ENCODE measurements around the gene FAM78B. TPM values are rescaled to one million over a fixed set of nuclear protein-coding genes. Genes with fewer than 3 reads are reported as not detected.

The FAM78B gene
- total RNA-seq, 4 donors from 2014 or later: 0.21 to 3.3 (median 0.26) TPM; not detected in 1

DNA sequence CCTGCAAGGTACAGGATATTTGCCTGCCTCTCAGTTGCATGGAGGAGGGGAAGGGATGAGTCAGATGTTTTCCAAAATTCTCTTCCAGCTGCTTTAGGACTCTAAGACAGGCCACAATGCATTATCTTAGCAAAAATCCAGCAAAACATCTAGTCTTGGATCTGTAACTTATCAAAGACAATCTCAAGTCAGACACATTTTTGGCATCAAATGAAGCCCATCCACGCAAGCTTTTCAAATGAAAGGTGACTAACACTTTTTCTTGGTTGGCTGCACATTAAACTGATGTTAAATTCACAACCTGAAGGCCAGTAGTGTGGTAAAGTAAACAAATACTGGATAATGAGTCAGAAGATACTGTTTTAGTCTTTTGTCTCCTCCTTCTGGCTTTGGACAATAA, 21.3 kb downstream of the FAM78B start:
- no peaks in the 10 kb centered on the region for H3K27me3 ChIP-seq
- H3K27ac ChIP-seq: peak overlapping the region; percentile 68 to 88
- TF ChIP-seq, protein P1, sequence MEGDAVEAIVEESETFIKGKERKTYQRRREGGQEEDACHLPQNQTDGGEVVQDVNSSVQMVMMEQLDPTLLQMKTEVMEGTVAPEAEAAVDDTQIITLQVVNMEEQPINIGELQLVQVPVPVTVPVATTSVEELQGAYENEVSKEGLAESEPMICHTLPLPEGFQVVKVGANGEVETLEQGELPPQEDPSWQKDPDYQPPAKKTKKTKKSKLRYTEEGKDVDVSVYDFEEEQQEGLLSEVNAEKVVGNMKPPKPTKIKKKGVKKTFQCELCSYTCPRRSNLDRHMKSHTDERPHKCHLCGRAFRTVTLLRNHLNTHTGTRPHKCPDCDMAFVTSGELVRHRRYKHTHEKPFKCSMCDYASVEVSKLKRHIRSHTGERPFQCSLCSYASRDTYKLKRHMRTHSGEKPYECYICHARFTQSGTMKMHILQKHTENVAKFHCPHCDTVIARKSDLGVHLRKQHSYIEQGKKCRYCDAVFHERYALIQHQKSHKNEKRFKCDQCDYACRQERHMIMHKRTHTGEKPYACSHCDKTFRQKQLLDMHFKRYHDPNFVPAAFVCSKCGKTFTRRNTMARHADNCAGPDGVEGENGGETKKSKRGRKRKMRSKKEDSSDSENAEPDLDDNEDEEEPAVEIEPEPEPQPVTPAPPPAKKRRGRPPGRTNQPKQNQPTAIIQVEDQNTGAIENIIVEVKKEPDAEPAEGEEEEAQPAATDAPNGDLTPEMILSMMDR (IDR thresholded peaks at IDR 0.05): peak in 2 of 4 experiments; percentile 23 to 38
- no peak for TF ChIP-seq POLR2A (IDR thresholded peaks at IDR 0.05)
- intact Hi-C loops (cut with DNase I; ENCODE audit: low total_unique reads): no loop called here
- H3K36me3 ChIP-seq: no peaks in the 10 kb centered on the region
- H3K9me3 ChIP-seq: no peaks in the 10 kb centered on the region
- H3K4me1 ChIP-seq: no peaks in the 10 kb centered on the region
- peak in 1 of 2 donors; percentile 59 for DNase-seq
- H3K4me3 ChIP-seq: no peak overlapping the region

DNA sequence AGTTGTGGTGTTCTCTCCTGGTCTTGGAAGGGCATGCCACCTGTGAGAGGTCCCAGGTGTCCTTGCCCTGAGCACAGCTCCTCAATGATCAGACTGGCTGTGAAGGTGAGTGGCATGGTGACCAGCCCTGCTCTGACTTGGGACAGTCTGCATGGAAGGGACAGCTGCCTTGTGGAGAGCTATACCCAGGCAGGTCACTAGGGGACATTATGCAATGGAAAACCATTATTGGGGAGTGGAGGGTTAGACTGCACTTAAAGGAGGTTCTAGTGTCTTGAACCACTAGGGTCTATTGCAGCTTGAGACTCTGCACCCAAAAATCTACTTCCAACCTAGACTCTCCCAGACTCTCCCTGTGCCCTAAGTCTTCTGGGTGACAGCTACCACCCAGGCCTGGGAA, 24.8 kb downstream of the FAM78B start:
- H3K4me1 ChIP-seq: no peaks in the 10 kb centered on the region
- intact Hi-C loops (cut with DNase I; ENCODE audit: low total_unique reads): no loop called here
- TF ChIP-seq, protein P1 (IDR thresholded peaks at IDR 0.05): no peak
- no peak for TF ChIP-seq POLR2A (IDR thresholded peaks at IDR 0.05)
- H3K9me3 ChIP-seq: no peaks in the 10 kb centered on the region
- no peak overlapping the region for H3K27ac ChIP-seq
- no peak for DNase-seq
- H3K27me3 ChIP-seq: no peaks in the 10 kb centered on the region
- H3K36me3 ChIP-seq: no peaks in the 10 kb centered on the region
- no peak overlapping the region for H3K4me3 ChIP-seq

DNA sequence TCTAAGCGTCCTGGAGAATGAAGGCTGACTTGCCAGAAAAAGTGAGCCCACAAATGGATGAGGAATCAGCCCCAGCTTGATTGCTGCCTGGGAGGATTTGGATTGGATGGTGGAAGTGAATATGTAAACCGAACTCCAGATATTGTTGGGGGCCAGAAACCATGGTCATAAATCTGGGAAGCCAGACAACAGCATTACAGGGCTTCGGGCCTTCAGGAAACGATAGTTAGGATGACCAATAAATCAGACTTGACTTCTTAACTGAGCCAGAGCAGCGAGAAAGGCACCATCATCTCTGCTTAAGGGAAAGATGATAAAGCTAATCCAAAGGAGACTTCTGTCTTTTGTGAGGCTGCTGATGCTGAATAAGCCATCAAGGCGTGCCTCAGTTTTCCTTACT, 26.6 kb downstream of the FAM78B start:
- no peak for DNase-seq
- Histone ChIP-seq H3K4me3 (no peak overlapping the region), H3K27me3 (no peaks in the 10 kb centered on the region), H3K9me3 (no peaks in the 10 kb centered on the region), H3K4me1 (no peaks in the 10 kb centered on the region), H3K36me3 (no peaks in the 10 kb centered on the region), H3K27ac (peak overlapping the region in 1 of 2 donors; percentile 21)
- TF ChIP-seq POLR2A (IDR thresholded peaks at IDR 0.05): no peak
- TF ChIP-seq, protein P1 (IDR thresholded peaks at IDR 0.05): no peak
- intact Hi-C loops (cut with DNase I; ENCODE audit: low total_unique reads): no loop called here

DNA sequence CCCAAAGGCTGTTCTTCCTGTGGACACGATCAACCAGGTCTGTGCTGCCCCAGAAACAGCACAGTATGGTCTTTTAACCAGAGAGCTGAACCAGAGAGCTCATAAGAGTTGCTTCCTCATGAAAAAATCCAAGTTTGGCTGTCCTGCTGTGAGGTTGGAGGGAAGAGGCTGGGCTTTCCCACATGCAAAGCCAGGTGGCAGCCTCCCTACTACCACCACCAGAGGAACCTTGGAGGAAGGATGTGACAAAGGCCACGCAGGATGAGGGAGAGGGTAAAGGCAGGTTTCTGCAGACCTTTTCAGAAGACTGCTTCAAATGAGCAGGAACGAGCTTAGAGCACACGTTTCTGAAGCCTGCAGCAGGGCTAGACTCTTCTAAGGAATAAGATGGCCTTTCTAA, 27.1 kb downstream of the FAM78B start:
- Histone ChIP-seq H3K27me3 (no peaks in the 10 kb centered on the region), H3K27ac (peak overlapping the region in 1 of 2 donors; percentile 21), H3K4me3 (no peak overlapping the region), H3K4me1 (no peaks in the 10 kb centered on the region), H3K9me3 (no peaks in the 10 kb centered on the region), H3K36me3 (no peaks in the 10 kb centered on the region)
- TF ChIP-seq, protein P1 (IDR thresholded peaks at IDR 0.05): no peak
- TF ChIP-seq POLR2A (IDR thresholded peaks at IDR 0.05): no peak
- intact Hi-C loops (cut with DNase I; ENCODE audit: low total_unique reads): no loop called here
- DNase-seq: no peak

DNA sequence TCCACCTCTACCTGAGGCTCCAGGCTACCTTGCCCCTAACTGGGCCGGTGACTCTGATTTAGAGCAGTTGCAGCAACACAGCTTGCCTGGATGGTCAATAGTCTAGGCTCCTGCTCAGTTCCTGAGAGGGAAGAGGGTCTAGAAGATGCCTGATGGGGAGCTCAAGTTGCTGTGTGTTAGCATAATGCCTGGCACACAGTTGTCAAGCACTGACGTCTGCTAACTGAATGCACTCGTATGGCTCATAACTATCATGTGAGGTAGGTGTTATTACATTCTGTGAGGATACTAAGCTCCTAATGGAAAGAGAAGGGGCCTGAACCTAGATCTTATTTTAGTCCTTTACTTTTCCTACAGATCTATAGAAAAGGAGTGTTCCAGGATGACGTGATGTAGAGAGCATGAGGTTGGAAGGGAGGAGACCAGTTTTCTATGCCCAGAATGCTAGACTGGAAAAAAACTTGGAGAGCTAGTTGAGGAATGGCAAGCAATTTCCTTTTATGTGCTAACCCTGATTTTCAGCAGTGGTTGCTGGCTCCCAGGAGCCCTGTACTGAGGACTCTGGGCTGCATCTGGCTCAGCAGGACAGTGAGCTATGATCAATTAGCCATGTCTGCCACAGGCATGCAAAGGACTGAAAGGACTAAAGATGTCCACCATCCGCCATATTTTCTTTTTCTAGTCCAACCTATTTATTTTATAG, 30.0 kb downstream of the FAM78B start:
- Histone ChIP-seq H3K27ac (peak overlapping the region; percentile 67 to 68), H3K9me3 (no peaks in the 10 kb centered on the region), H3K36me3 (no peaks in the 10 kb centered on the region), H3K4me1 (no peaks in the 10 kb centered on the region), H3K27me3 (no peaks in the 10 kb centered on the region), H3K4me3 (no peak overlapping the region)
- intact Hi-C loops (cut with DNase I; ENCODE audit: low total_unique reads): no loop called here
- no peak for DNase-seq
- TF ChIP-seq, protein P1 (IDR thresholded peaks at IDR 0.05): no peak
- no peak for TF ChIP-seq POLR2A (IDR thresholded peaks at IDR 0.05)
